ENCODE measurements around the gene ANKRD18A. TPM values are rescaled to one million over a fixed set of nuclear protein-coding genes. Genes with fewer than 3 reads are reported as not detected.

The ANKRD18A gene
- total RNA-seq (1 to 10 TPM in 8 of 10 donors, under 1 TPM in 2; 0.22 to 5.5 (median 3.1) TPM), polyA plus RNA-seq (1 to 10 TPM in 1 of 2 donors, under 1 TPM in 1; 0.75 to 1.9 TPM)
- long read RNA-seq, donor 1, partial matches to known transcripts = 1 of 2 reads
- long read RNA-seq, donor 1, other reads (novel, unspliced or antisense) = 1 of 2 reads
- long read RNA-seq, donor 2, partial matches to known transcripts = 0 of 1 reads
- long read RNA-seq, donor 2, other reads (novel, unspliced or antisense) = 1 of 1 reads
- long read RNA-seq, donor 3 = 0 reads

GRCh38 chr9:38620483-38621433 is at the start of gene ANKRD18A:
TSS of gene ANKRD18A (minus strand) at chr9:38620596. CDS start at chr9:38620285, 311 bp downstream.
- TF ChIP-seq, protein P1, sequence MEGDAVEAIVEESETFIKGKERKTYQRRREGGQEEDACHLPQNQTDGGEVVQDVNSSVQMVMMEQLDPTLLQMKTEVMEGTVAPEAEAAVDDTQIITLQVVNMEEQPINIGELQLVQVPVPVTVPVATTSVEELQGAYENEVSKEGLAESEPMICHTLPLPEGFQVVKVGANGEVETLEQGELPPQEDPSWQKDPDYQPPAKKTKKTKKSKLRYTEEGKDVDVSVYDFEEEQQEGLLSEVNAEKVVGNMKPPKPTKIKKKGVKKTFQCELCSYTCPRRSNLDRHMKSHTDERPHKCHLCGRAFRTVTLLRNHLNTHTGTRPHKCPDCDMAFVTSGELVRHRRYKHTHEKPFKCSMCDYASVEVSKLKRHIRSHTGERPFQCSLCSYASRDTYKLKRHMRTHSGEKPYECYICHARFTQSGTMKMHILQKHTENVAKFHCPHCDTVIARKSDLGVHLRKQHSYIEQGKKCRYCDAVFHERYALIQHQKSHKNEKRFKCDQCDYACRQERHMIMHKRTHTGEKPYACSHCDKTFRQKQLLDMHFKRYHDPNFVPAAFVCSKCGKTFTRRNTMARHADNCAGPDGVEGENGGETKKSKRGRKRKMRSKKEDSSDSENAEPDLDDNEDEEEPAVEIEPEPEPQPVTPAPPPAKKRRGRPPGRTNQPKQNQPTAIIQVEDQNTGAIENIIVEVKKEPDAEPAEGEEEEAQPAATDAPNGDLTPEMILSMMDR (IDR thresholded peaks at IDR 0.05) = peak; percentile 3 to 58 (median 48)
- DNase-seq (peak; percentile 42 to 69), ATAC-seq (peak; percentile 75 to 92 (median 87))
- Histone ChIP-seq H3K27ac (peak within 1 kb of the TSS in 5 of 10 donors; percentile 4 to 45 (median 41)), H3K9me3 (peaks cover 0 to 24% (median 7%) of the 10 kb centered on the region in 11 donors), H3K4me1 (peaks cover 0 to 32% (median 22%) of the 10 kb centered on the region in 9 donors), H3K36me3 (no peaks in the 10 kb centered on the region), H3K27me3 (peaks cover 8 to 88% (median 79%) of the 10 kb centered on the region in 7 donors), H3K4me3 (peak within 1 kb of the TSS; percentile 25 to 62 (median 52))
- 0 to 1% methylated on average over 74 to 76 of the region's 76 CpGs for WGBS, 2 donors
- intact Hi-C loops (cut with DNase I) = loop anchor here in 1 of 10 donors (10.0 kb wide), 1 partner anchor 64 kb away; no protein-coding TSS in a partner anchor

GRCh38 chr9:38668791-38669466 is 48.5 kb upstream of the ANKRD18A start:
- Histone ChIP-seq H3K4me3 (no peak overlapping the region), H3K4me1 (peaks cover 0 to 11% (median 6%) of the 10 kb centered on the region in 9 donors), H3K27ac (no peak overlapping the region), H3K9me3 (no peaks in the 10 kb centered on the region), H3K27me3 (no peaks in the 10 kb centered on the region), H3K36me3 (no peaks in the 10 kb centered on the region)
- ATAC-seq = no peak
- TF ChIP-seq, protein P1 (IDR thresholded peaks at IDR 0.05) = no peak
- DNase-seq = no peak
- 88% methylated on average over 10 of the region's 10 CpGs for WGBS, 2 donors
- intact Hi-C loops (cut with DNase I) = loop anchor here in 1 of 10 donors (10.0 kb wide), 1 partner anchor 46 kb away; no protein-coding TSS in a partner anchor

GRCh38 chr9:38662763-38663593 is 42.6 kb upstream of the ANKRD18A start:
- TF ChIP-seq, protein P1 (IDR thresholded peaks at IDR 0.05) = peak in 5 of 9 donors; percentile 8 to 49 (median 47)
- intact Hi-C loops (cut with DNase I) = loop anchor here in 1 of 10 donors (10.0 kb wide), 1 partner anchor 52 kb away; no protein-coding TSS in a partner anchor
- Histone ChIP-seq H3K27ac (no peak overlapping the region), H3K27me3 (no peaks in the 10 kb centered on the region), H3K4me1 (no peaks in the 10 kb centered on the region), H3K36me3 (no peaks in the 10 kb centered on the region), H3K9me3 (no peaks in the 10 kb centered on the region), H3K4me3 (no peak overlapping the region)
- WGBS, 2 donors = 44 to 45% methylated on average over 8 of the region's 8 CpGs
- DNase-seq (no peak), ATAC-seq (no peak)
